HepG2 (cell line): ENCODE results near the gene LRRC74A. TPM values are rescaled to one million over a fixed set of nuclear protein-coding genes. Genes with fewer than 3 reads are reported as not detected.

ENCODE experiments used
- DRAP1 ChIP-seq: IDR thresholded peaks from 2 replicates; pipeline ENCODE4 v1.6.1; 2016; ENCODE audit warnings: missing genetic modification reagents, missing compliant biosample characterization
- FOXA3 ChIP-seq: IDR thresholded peaks from 2 replicates; pipeline ENCODE4 v1.6.1; 2016; ENCODE audit warnings: missing genetic modification reagents, missing compliant biosample characterization
- HMGA1 ChIP-seq: sonication (generic); formaldehyde crosslinking; conservative IDR thresholded peaks from 2 replicates; pipeline ENCODE4 v1.4.0; 2020; ENCODE audit warnings: missing genetic modification reagents
- IKZF1 ChIP-seq: fragments of 450-650 bp; IDR thresholded peaks from 2 replicates; pipeline ENCODE4 v1.7.1; 2016
- MAFK ChIP-seq, 2 experiments: IDR thresholded peaks in 1 of 2; conservative IDR thresholded peaks in 1 of 2; 2 replicates each; pipeline ENCODE4 v1.6.1; 2011; ENCODE audit warnings: improper control_type of control experiment in 2 of 2, low read length in 2 of 2
- MTF1 ChIP-seq: sonication (generic); formaldehyde crosslinking; IDR thresholded peaks from 2 replicates; pipeline ENCODE4 v1.5.0; 2020; ENCODE audit warnings: missing genetic modification reagents
- NFE2 ChIP-seq: sonication (generic); formaldehyde crosslinking; IDR thresholded peaks from 2 replicates; pipeline ENCODE4 v1.4.0; 2020; ENCODE audit warnings: missing genetic modification reagents
- TARDBP ChIP-seq: sonication (generic); formaldehyde crosslinking; IDR thresholded peaks from 2 replicates; pipeline ENCODE4 v1.8.0; 2022; ENCODE audit warnings: mild to moderate bottlenecking, missing genetic modification reagents
- TBL1XR1 ChIP-seq: fragments of 150-350 bp; IDR thresholded peaks from 2 replicates; pipeline ENCODE4 v1.6.1; 2014; ENCODE audit warnings: borderline replicate concordance, low read length; ENCODE audit not compliant: partially characterized antibody
- TEAD2 ChIP-seq: sonication (generic); formaldehyde crosslinking; IDR thresholded peaks from 2 replicates; pipeline ENCODE4 v1.9.0; 2021; ENCODE audit warnings: missing genetic modification reagents
- TSC22D2 ChIP-seq: sonication (generic); formaldehyde crosslinking; IDR thresholded peaks from 2 replicates; pipeline ENCODE4 v1.5.1; 2020; ENCODE audit warnings: missing genetic modification reagents, mild to moderate bottlenecking, borderline replicate concordance
- ZFP37 ChIP-seq: sonication (generic); formaldehyde crosslinking; IDR thresholded peaks from 2 replicates; pipeline ENCODE4 v1.4.0; 2020; ENCODE audit warnings: missing genetic modification reagents, borderline replicate concordance
- ZNF101 ChIP-seq: sonication (generic); formaldehyde crosslinking; IDR thresholded peaks from 2 replicates; pipeline ENCODE4 v1.4.0; 2020; ENCODE audit warnings: mild to moderate bottlenecking, low read depth, missing genetic modification reagents, borderline replicate concordance
- ZNF12 ChIP-seq: sonication (generic); formaldehyde crosslinking; IDR thresholded peaks from 2 replicates; pipeline ENCODE4 v1.5.0; 2020; ENCODE audit warnings: missing genetic modification reagents
- ZNF543 ChIP-seq: sonication (generic); formaldehyde crosslinking; IDR thresholded peaks from 2 replicates; pipeline ENCODE4 v1.4.0; 2020; ENCODE audit warnings: mild to moderate bottlenecking, missing genetic modification reagents
- ZNF558 ChIP-seq: sonication (generic); formaldehyde crosslinking; IDR thresholded peaks from 2 replicates; pipeline ENCODE4 v1.9.0; 2022; ENCODE audit warnings: mild to moderate bottlenecking, missing genetic modification reagents, borderline replicate concordance
- ZNF619 ChIP-seq: sonication (generic); formaldehyde crosslinking; IDR thresholded peaks from 2 replicates; pipeline ENCODE4 v1.4.0; 2020; ENCODE audit warnings: mild to moderate bottlenecking, missing genetic modification reagents
- ZNF792 ChIP-seq: IDR thresholded peaks from 2 replicates; pipeline ENCODE4 v1.6.1; 2016
- polyA plus RNA-seq, 8 experiments: library from polyadenylated mRNA; depleted of rRNA in 3 of 8; stranded (reverse) in 7 of 8; unstranded in 1 of 8; fragments of >200 nt; fragmentation: Illumina TruSeq in 4 of 8; extraction: Trizol in 4 of 8; gene quantifications; 2 replicates each; pipeline versions ENCODE4 v1.2.1 to v1.2.3, GENCODE V29; 2011 to 2016; ENCODE audit warnings: low read depth in 4 of 8, missing spikeins in 1 of 8, mixed read lengths in 1 of 8; ENCODE audit not compliant: insufficient read depth in 1 of 8
- total RNA-seq, 5 experiments: library from RNA; depleted of rRNA; stranded (reverse); fragments of >200 nt; fragmentation: Illumina TruSeq; extraction: Trizol; gene quantifications; 2 replicates each; pipeline ENCODE4 v1.2.3, GENCODE V29; 2016; ENCODE audit warnings: low read depth in 1 of 5
- TF ChIP-seq, protein P1 (sequence below), 2 experiments: fragments of 450-650 bp in 1 of 2; sonication (generic) in 1 of 2; formaldehyde crosslinking in 1 of 2; IDR thresholded peaks; 2 replicates each; pipeline versions ENCODE4 v1.6.1 to v1.8.0; 2016 to 2022; ENCODE audit warnings: antibody characterized with exemption in 1 of 2, mild to moderate bottlenecking in 1 of 2, missing genetic modification reagents in 1 of 2
- TF ChIP-seq, protein P2 (sequence below): sonication (generic); formaldehyde crosslinking; IDR thresholded peaks from 2 replicates; pipeline ENCODE4 v1.5.0; 2020; ENCODE audit warnings: missing genetic modification reagents
- TF ChIP-seq, protein P3 (sequence below): sonication (generic); formaldehyde crosslinking; IDR thresholded peaks from 2 replicates; pipeline ENCODE4 v1.4.0; 2020; ENCODE audit warnings: missing genetic modification reagents

The LRRC74A gene
- total and polyA plus RNA-seq, 2 of the 13 experiments (the other 11 are each of a cell fraction or from before 2014, with no cell fraction given) = not detected

DNA sequence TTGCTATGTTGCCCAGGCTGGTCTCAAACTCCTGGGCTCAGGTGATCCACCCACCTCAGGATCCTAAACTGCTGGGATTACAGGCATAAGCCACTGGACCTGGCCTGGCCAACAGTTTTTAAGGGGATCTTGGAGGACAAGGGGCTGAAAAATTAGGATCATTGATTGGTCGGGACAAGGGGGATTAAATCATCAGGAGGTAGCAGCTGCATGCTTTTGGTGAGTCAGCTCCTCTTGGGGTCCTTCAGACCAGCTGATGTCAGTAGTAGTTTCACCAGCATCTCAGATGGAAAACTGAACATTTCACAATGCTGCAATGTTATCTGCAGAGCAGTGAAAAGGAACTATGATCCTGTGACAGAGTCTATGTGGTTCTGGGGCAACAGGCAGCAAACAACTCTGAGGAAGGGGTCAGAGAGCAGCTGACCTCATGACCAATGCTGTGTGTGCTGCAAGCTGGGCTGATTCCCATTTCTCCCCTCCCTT, 6.3 kb downstream of the LRRC74A start (continued):
- TF ChIP-seq TBL1XR1 (peak; percentile 43), FOXA3 (CRISPR knock-in tag) (peak; percentile 74), ZNF543 (CRISPR knock-in tag) (no peak), IKZF1 (no peak), TARDBP (peak; percentile 58; the same call in 1 of the 2 replicates), TEAD2 (CRISPR knock-in tag) (no peak), ZFP37 (CRISPR knock-in tag) (no peak), ZNF619 (no peak), MTF1 (CRISPR knock-in tag) (no peak), ZNF12 (CRISPR knock-in tag) (0 out of 2 replicates have a peak, but pooled peaks have one; percentile 41), ZNF101 (CRISPR knock-in tag) (no peak), TSC22D2 (CRISPR knock-in tag) (0 out of 2 replicates have a peak, but pooled peaks have one; percentile 44), DRAP1 (CRISPR knock-in tag) (0 out of 2 replicates have a peak, but pooled peaks have one; percentile 17), ZNF792 (CRISPR knock-in tag) (0 out of 2 replicates have a peak, but pooled peaks have one; percentile 55), ZNF558 (CRISPR knock-in tag) (no peak), MAFK (conservative IDR thresholded peaks at IDR 0.05 in 1 of 2, IDR thresholded peaks at IDR 0.05 in 1 of 2; ENCODE audit: low read length in 2 of 2) (peak; percentile 20 to 28; a peak in 1 of 4 replicates), HMGA1 (CRISPR knock-in tag) (no peak), NFE2 (CRISPR knock-in tag) (no peak)
- TF ChIP-seq, protein P1, sequence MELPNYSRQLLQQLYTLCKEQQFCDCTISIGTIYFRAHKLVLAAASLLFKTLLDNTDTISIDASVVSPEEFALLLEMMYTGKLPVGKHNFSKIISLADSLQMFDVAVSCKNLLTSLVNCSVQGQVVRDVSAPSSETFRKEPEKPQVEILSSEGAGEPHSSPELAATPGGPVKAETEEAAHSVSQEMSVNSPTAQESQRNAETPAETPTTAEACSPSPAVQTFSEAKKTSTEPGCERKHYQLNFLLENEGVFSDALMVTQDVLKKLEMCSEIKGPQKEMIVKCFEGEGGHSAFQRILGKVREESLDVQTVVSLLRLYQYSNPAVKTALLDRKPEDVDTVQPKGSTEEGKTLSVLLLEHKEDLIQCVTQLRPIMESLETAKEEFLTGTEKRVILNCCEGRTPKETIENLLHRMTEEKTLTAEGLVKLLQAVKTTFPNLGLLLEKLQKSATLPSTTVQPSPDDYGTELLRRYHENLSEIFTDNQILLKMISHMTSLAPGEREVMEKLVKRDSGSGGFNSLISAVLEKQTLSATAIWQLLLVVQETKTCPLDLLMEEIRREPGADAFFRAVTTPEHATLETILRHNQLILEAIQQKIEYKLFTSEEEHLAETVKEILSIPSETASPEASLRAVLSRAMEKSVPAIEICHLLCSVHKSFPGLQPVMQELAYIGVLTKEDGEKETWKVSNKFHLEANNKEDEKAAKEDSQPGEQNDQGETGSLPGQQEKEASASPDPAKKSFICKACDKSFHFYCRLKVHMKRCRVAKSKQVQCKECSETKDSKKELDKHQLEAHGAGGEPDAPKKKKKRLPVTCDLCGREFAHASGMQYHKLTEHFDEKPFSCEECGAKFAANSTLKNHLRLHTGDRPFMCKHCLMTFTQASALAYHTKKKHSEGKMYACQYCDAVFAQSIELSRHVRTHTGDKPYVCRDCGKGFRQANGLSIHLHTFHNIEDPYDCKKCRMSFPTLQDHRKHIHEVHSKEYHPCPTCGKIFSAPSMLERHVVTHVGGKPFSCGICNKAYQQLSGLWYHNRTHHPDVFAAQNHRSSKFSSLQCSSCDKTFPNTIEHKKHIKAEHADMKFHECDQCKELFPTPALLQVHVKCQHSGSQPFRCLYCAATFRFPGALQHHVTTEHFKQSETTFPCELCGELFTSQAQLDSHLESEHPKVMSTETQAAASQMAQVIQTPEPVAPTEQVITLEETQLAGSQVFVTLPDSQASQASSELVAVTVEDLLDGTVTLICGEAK (IDR thresholded peaks at IDR 0.05) = no peak
- TF ChIP-seq, protein P1 (CRISPR knock-in tag; IDR thresholded peaks at IDR 0.05) = peak; percentile 70; the same call in 1 of the 2 replicates
- TF ChIP-seq, protein P2, sequence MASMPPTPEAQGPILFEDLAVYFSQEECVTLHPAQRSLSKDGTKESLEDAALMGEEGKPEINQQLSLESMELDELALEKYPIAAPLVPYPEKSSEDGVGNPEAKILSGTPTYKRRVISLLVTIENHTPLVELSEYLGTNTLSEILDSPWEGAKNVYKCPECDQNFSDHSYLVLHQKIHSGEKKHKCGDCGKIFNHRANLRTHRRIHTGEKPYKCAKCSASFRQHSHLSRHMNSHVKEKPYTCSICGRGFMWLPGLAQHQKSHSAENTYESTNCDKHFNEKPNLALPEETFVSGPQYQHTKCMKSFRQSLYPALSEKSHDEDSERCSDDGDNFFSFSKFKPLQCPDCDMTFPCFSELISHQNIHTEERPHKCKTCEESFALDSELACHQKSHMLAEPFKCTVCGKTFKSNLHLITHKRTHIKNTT = no peak
- TF ChIP-seq, protein P3, sequence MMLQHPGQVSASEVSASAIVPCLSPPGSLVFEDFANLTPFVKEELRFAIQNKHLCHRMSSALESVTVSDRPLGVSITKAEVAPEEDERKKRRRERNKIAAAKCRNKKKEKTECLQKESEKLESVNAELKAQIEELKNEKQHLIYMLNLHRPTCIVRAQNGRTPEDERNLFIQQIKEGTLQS (CRISPR knock-in tag) = peak; percentile 38; the same call in 1 of the 2 replicates
